HL-60/S4 treated with phorbol 12-myristate 13-acetate at 8.2 ng/mL for 4 days and 3 days (cell line): ENCODE results near the gene WNT11.

Experiments used
- in situ Hi-C: fragments of 300-500 bp; cut with MboI; formaldehyde crosslinking; loops from 2 replicates; pipeline ENCODE4 v1.15.0; 2022; ENCODE audit warnings: low sequenced_read_pairs

WNT11 gene

GRCh38 chr11:76238551-76238950 lies 32.2 kb upstream of the WNT11 start:
- in situ Hi-C loops = no loop called here

GRCh38 chr11:76237914-76238313 lies 31.6 kb upstream of the WNT11 start:
- in situ Hi-C loops = no loop called here

- in situ Hi-C loops = no loop called here
Measured at GRCh38 chr11:76237000-76237649, 30.8 kb upstream of the WNT11 start.

GRCh38 chr11:76236092-76236999 lies 30.0 kb upstream of the WNT11 start:
- in situ Hi-C loops = no loop called here

- in situ Hi-C loops = no loop called here
Measured at GRCh38 chr11:76235233-76236091, 29.2 kb upstream of the WNT11 start.

- in situ Hi-C loops = no loop called here
Measured at GRCh38 chr11:76234416-76235232, 28.3 kb upstream of the WNT11 start.

GRCh38 chr11:76234021-76234415 lies 27.7 kb upstream of the WNT11 start:
- in situ Hi-C loops = no loop called here

GRCh38 chr11:76233196-76233921 lies 27.1 kb upstream of the WNT11 start:
- in situ Hi-C loops = no loop called here

- in situ Hi-C loops = no loop called here
Measured at GRCh38 chr11:76232026-76232665, 25.8 kb upstream of the WNT11 start.

- in situ Hi-C loops = no loop called here
Measured at GRCh38 chr11:76231121-76231738, 24.9 kb upstream of the WNT11 start.

- in situ Hi-C loops = no loop called here
Measured at GRCh38 chr11:76230392-76230791, 24.1 kb upstream of the WNT11 start.

- in situ Hi-C loops = no loop called here
Measured at GRCh38 chr11:76229690-76230240, 23.5 kb upstream of the WNT11 start.

- in situ Hi-C loops = no loop called here
Measured at GRCh38 chr11:76228875-76229149, 22.5 kb upstream of the WNT11 start.

- in situ Hi-C loops = no loop called here
Measured at GRCh38 chr11:76228071-76228874, 22.0 kb upstream of the WNT11 start.

- in situ Hi-C loops = no loop called here
Measured at GRCh38 chr11:76226626-76227025, 20.3 kb upstream of the WNT11 start.

GRCh38 chr11:76225122-76225611 lies 18.9 kb upstream of the WNT11 start:
- in situ Hi-C loops = no loop called here

GRCh38 chr11:76224461-76225121 lies 18.3 kb upstream of the WNT11 start:
- in situ Hi-C loops = no loop called here
